Gastroesophageal sphincter (tissue), 3 donors: ENCODE results near the gene PPP2R2B.

ENCODE experiments used
- POLR2A ChIP-seq, 2 donors: fragments of 450-650 bp; IDR thresholded peaks; one replicate each; pipeline ENCODE4 v1.6.1; 2017; ENCODE audit warnings: antibody characterized with exemption in 2 of 2, mild to moderate bottlenecking in 2 of 2, moderate library complexity in 1 of 2
- TF ChIP-seq, protein P1 (sequence below), 4 experiments: fragments of 200-600 bp in 2 of 4; fragments of 450-650 bp in 2 of 4; sonication (generic) in 1 of 4; IDR thresholded peaks; one replicate each; pipeline ENCODE4 v1.5.1; 2017 to 2019; ENCODE audit warnings: antibody characterized with exemption in 4 of 4, mild to moderate bottlenecking in 2 of 4, moderate library complexity in 2 of 4

DNA sequence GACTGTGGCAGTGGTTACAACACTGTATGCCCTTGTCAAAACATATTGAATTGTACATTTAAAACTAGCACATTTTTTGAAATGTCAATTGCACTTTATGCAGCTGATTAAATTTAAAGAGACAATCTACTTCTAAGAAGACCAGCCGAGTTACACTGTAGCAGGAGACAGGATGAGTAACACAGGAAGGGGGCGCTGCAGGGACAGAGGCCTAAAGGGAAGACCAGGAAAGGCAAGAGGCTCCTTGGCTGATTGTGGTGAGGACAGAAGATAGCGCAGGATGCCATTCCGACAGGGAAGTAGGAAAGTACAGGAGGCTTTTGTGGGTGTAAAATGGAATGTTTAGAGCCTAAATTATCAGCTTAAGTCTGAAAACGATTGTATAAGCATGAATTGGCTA, 28.2 kb upstream of the PPP2R2B start:
- no peak for TF ChIP-seq POLR2A (IDR thresholded peaks at IDR 0.05)
- TF ChIP-seq, protein P1, sequence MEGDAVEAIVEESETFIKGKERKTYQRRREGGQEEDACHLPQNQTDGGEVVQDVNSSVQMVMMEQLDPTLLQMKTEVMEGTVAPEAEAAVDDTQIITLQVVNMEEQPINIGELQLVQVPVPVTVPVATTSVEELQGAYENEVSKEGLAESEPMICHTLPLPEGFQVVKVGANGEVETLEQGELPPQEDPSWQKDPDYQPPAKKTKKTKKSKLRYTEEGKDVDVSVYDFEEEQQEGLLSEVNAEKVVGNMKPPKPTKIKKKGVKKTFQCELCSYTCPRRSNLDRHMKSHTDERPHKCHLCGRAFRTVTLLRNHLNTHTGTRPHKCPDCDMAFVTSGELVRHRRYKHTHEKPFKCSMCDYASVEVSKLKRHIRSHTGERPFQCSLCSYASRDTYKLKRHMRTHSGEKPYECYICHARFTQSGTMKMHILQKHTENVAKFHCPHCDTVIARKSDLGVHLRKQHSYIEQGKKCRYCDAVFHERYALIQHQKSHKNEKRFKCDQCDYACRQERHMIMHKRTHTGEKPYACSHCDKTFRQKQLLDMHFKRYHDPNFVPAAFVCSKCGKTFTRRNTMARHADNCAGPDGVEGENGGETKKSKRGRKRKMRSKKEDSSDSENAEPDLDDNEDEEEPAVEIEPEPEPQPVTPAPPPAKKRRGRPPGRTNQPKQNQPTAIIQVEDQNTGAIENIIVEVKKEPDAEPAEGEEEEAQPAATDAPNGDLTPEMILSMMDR (IDR thresholded peaks at IDR 0.05): no peak
